A549 (cell line): Measurements from ENCODE around the gene CARD11. TPM values are rescaled to one million over a fixed set of nuclear protein-coding genes. Genes with fewer than 3 reads are reported as not detected.

Experiments
- ATAC-seq, 2 experiments: fragments of 200-7000 bp in 1 of 2; fragments of >200 bp in 1 of 2; cut with Nextera tagmentation in 1 of 2; cut with Tn5 transposase in 1 of 2; 3 replicates each; pipeline versions ENCODE4 v1.8.0 to v1.9.1; 2018 to 2020; ENCODE audit warnings: mild to moderate bottlenecking in 1 of 2, moderate library complexity in 1 of 2
- CTCF ChIA-PET: fragments of 300-600 bp; sonication (Branson Sonifier 250); formaldehyde crosslinking; extraction: SDS; loops from one replicate; lab custom pipeline; 2021; ENCODE audit warnings: antibody characterized with exemption, inconsistent platforms; lab: Yijun Ruan, JAX
- POLR2A ChIA-PET: fragments of 350-600 bp; formaldehyde crosslinking; extraction: SDS; loops from one replicate; lab custom pipeline; 2021; ENCODE audit warnings: antibody characterized with exemption, inconsistent platforms; lab: Yijun Ruan, JAX
- DNase-seq, 2 experiments: peaks; one replicate each; pipeline versions ENCODE4 v3.0.0 to v3.0.0-alpha.2; 2011 to 2016; ENCODE audit warnings: low read depth in 1 of 2, low spot score in 1 of 2
- FAIRE-seq: peaks from 2 replicates; lab custom pipeline; 2011; peaks lifted over from hg19 to GRCh38; lab: Jason Lieb, UNC
- H3K27ac ChIP-seq, 2 experiments: fragments of >200 bp; sonication (Bioruptor Twin); formaldehyde crosslinking; 3 replicates each; pipeline ENCODE4 v1.5.1; 2016 to 2017
- H3K4me1 ChIP-seq: fragments of >200 bp; sonication (Bioruptor Twin); formaldehyde crosslinking; 3 replicates; pipeline ENCODE4 v1.6.1; 2016
- H3K4me2 ChIP-seq: fragments of >200 bp; sonication (Bioruptor Twin); formaldehyde crosslinking; 3 replicates; pipeline ENCODE4 v1.6.1; 2016
- H3K4me3 ChIP-seq: fragments of >200 bp; sonication (Bioruptor Twin); formaldehyde crosslinking; 3 replicates; pipeline ENCODE4 v1.5.1; 2016
- H3K9me3 ChIP-seq: fragments of >200 bp; sonication (Bioruptor Twin); formaldehyde crosslinking; 3 replicates; pipeline ENCODE4 v1.6.1; 2016
- BHLHE40 ChIP-seq: IDR thresholded peaks from 2 replicates; pipeline ENCODE4 v1.6.1; 2012; ENCODE audit warnings: low read depth, low read length, inconsistent platforms
- CEBPB ChIP-seq, 2 experiments: fragments of >200 bp in 1 of 2; sonication (Bioruptor Twin) in 1 of 2; formaldehyde crosslinking in 1 of 2; IDR thresholded peaks; 2 replicates each; pipeline ENCODE4 v1.6.1; 2012 to 2016
- EHMT2 ChIP-seq: fragments of 200-600 bp; sonication (generic); IDR thresholded peaks from 2 replicates; pipeline ENCODE4 v1.6.1; 2016; ENCODE audit warnings: antibody characterized with exemption, low read depth, mild to moderate bottlenecking, moderate library complexity
- ESRRA ChIP-seq: fragments of 150-350 bp; IDR thresholded peaks from 2 replicates; pipeline ENCODE4 v1.6.1; 2014; ENCODE audit warnings: mild to moderate bottlenecking, low read length, borderline replicate concordance
- FOSB ChIP-seq: fragments of 250-450 bp; sonication (Bioruptor Pico); IDR thresholded peaks from 2 replicates; pipeline ENCODE4 v1.5.0; 2020; ENCODE audit warnings: mild to moderate bottlenecking, moderate library complexity
- HDAC2 ChIP-seq: fragments of 200-600 bp; sonication (generic); IDR thresholded peaks from 2 replicates; pipeline ENCODE4 v1.6.1; 2016
- HOXB13 ChIP-seq: fragments of 250-450 bp; sonication (Bioruptor Pico); IDR thresholded peaks from 2 replicates; pipeline ENCODE4 v1.5.0; 2020; ENCODE audit warnings: low read depth, mild to moderate bottlenecking, moderate library complexity
- MAFK ChIP-seq: fragments of 450-650 bp; IDR thresholded peaks from 2 replicates; pipeline ENCODE4 v1.6.1; 2014; ENCODE audit not compliant: partially characterized antibody
- MAZ ChIP-seq: fragments of 150-350 bp; IDR thresholded peaks from 2 replicates; pipeline ENCODE4 v1.6.1; 2014; ENCODE audit warnings: antibody characterized with exemption, low read depth, low read length, borderline replicate concordance
- NFE2L2 ChIP-seq: fragments of 150-350 bp; conservative IDR thresholded peaks from 2 replicates; pipeline ENCODE4 v1.6.1; 2014; ENCODE audit warnings: low read length
- NR3C1 ChIP-seq: fragments of >200 bp; sonication (Bioruptor Twin); formaldehyde crosslinking; IDR thresholded peaks from 3 replicates; pipeline ENCODE4 v1.6.1; 2017
- POLR2A ChIP-seq: IDR thresholded peaks from 2 replicates; pipeline ENCODE4 v1.6.1; 2012; ENCODE audit warnings: mild to moderate bottlenecking, low read length
- RFX5 ChIP-seq: fragments of 450-650 bp; IDR thresholded peaks from 2 replicates; pipeline ENCODE4 v1.7.1; 2014; ENCODE audit warnings: antibody characterized with exemption, mild to moderate bottlenecking, moderate library complexity
- SREBF2 ChIP-seq: fragments of 450-650 bp; IDR thresholded peaks from 2 replicates; pipeline ENCODE4 v1.6.1; 2014; ENCODE audit warnings: mild to moderate bottlenecking, moderate library complexity
- TFCP2L1 ChIP-seq: fragments of 250-450 bp; sonication (Bioruptor Pico); IDR thresholded peaks from 2 replicates; pipeline ENCODE4 v1.5.0; 2021; ENCODE audit warnings: mild to moderate bottlenecking
- WGBS: methylation state at CpG from one replicate; pipeline ENCODE4 v1.1.6; 2017; ENCODE audit errors: missing lambda C conversion rate; 5-methylcytosine and 5-hydroxymethylcytosine counted together
- polyA plus RNA-seq, 4 experiments: library from polyadenylated mRNA; depleted of rRNA in 3 of 4; stranded (reverse); fragments of >200 nt; fragmentation: RNase III in 1 of 4; extraction: RNeasy Plus Mini Kit Qiagen cat#74134 plus additional on column Dnase treatment in 1 of 4; gene quantifications; 2 replicates in 3 of 4; 3 replicates in 1 of 4; pipeline ENCODE4 v1.2.3, GENCODE V29; 2011 to 2017
- TF ChIP-seq, protein P1 (sequence below): IDR thresholded peaks from 2 replicates; pipeline ENCODE4 v1.6.1; 2012
- TF ChIP-seq, protein P2 (sequence below): fragments of 150-350 bp; IDR thresholded peaks from 2 replicates; pipeline ENCODE4 v1.6.1; 2014; ENCODE audit warnings: low read depth, mild to moderate bottlenecking, low read length
- TF ChIP-seq, protein P3 (sequence below): fragments of 250-450 bp; sonication (Bioruptor Pico); IDR thresholded peaks from 2 replicates; pipeline ENCODE4 v1.5.0; 2021; ENCODE audit warnings: mild to moderate bottlenecking, moderate library complexity, borderline replicate concordance
- TF ChIP-seq, protein P4 (sequence below): fragments of 200-600 bp; sonication (generic); IDR thresholded peaks from 2 replicates; pipeline ENCODE4 v1.6.1; 2016; ENCODE audit warnings: antibody characterized with exemption, mild to moderate bottlenecking, moderate library complexity

CARD11 gene
- polyA plus RNA-seq, 2 of the 4 experiments (the other 2 are of a cell fraction) = 0.48 to 1.1 TPM

DNA sequence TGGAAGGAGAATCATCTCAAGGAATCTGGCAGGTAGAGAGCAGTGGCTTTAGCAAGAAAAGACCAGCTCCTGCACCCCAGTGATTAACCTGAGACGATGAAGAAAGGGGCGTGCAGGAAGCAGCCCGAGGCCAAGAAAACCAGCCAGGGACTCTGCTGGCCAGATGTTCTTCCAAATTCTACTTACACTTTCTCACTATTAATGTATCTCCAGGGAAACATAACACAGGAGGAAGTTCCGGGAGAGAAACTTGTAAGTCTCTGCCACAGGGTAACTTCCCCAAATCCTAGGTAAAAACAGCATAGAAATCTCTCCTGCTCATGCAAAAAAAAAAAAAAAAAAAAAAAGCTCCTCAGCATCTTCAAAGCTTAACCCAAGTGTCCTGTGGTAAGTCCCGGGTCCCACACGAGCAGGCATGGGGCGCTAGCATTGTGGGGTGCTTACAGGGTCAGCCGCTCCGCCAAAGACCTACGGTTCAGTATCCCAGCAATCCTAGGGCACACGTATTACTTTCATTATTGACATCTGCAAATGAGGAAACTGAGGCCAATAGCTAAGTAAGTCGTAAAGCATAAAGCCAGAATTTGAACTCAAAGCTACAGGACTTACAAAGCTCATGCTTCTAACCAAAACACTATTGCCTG lies 102.3 kb downstream of the CARD11 start:
- Histone ChIP-seq H3K4me3 (no peak overlapping the region), H3K4me1 (no peaks in the 10 kb centered on the region), H3K27ac (no peak overlapping the region), H3K9me3 (no peaks in the 10 kb centered on the region), H3K4me2 (no peak overlapping the region)
- no peak for DNase-seq
- no peak for TF ChIP-seq HDAC2
- no peak for TF ChIP-seq SREBF2
- no peak for TF ChIP-seq ESRRA
- no peak for TF ChIP-seq FOSB (CRISPR knock-in tag)
- TF ChIP-seq, protein P1, sequence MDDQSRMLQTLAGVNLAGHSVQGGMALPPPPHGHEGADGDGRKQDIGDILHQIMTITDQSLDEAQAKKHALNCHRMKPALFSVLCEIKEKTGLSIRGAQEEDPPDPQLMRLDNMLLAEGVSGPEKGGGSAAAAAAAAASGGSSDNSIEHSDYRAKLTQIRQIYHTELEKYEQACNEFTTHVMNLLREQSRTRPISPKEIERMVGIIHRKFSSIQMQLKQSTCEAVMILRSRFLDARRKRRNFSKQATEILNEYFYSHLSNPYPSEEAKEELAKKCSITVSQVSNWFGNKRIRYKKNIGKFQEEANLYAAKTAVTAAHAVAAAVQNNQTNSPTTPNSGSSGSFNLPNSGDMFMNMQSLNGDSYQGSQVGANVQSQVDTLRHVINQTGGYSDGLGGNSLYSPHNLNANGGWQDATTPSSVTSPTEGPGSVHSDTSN = no peak
- TF ChIP-seq NR3C1 = no peak
- CTCF ChIA-PET = interaction anchor here (0.7 to 1.3 kb wide), 3 partner anchors 11 to 149 kb away, joined by 3 to 5 read pairs (median 4); no protein-coding TSS in a partner anchor
- POLR2A ChIA-PET = no interaction called here
- no peak for ATAC-seq
- 68% methylated on average over 12 of the region's 12 CpGs for WGBS
- no peak for FAIRE-seq

DNA sequence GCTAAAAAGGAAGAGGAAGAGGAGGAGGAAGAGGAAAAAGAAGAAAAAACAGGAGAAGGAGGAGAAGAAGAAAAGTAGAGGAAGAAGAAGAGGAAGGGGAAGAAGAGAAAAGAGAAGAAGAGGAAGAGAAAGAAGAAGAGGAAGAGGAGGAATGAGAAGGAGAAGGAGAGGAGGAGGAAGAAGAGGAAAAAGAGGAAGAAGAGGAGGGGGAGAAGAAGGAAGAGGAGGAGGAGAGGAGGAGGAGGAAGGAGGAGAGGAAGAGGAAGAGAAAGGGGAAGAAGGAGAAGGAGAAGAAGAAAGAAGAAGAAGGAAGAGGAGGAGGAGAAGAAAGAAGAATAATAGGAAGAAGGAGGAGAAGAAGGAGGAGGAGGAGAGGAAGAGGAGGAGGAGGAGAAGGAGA lies 103.2 kb downstream of the CARD11 start:
- POLR2A ChIA-PET = no interaction called here
- TF ChIP-seq RFX5 = no peak
- no peak for TF ChIP-seq HDAC2

DNA sequence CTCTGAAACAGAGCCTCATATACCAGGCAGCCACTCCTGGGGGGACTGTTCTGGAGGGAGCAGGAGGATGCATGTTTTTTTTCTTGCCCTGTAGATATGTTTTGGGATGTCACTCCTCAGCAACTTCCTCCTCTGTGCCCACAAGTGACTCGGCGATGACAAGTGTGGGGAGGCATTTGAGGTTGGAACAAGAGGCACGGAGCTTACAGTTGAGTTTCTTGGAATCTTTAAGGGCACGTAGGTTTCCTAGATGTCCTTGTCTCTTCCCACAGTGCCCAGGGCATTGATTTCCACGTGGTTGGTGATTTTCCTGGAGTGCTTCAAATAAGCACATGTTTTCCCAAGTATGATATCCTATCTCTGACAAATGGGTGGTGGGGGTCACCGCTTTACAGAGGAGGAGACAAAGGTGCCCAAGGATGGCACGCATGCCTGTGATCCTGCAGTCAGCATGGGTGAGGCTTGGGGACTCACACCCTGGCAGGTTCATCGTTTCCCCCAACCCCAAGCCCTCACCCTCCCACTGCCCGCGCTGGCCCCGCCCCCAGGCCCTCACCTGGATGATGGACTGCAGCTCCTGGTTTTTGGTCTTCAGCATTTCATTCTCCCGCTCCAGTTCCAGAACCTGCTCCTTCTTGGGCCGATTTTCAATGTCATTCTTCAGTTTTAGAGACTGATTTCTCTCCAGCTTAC lies 104.3 kb downstream of the CARD11 start:
- WGBS = 53% methylated on average over 13 of the region's 13 CpGs
- Histone ChIP-seq H3K27ac (no peak overlapping the region), H3K4me1 (peaks cover 6% of the 10 kb centered on the region), H3K9me3 (no peaks in the 10 kb centered on the region), H3K4me2 (no peak overlapping the region), H3K4me3 (no peak overlapping the region)
- ChIA-PET POLR2A (no interaction called here), CTCF (interaction anchor here (1.0 kb wide), 1 partner anchor 58 kb away, joined by 3 read pairs; no protein-coding TSS in a partner anchor)
- FAIRE-seq (no peak), ATAC-seq (no peak), DNase-seq (no peak)
- TF ChIP-seq MAFK = no peak
- TF ChIP-seq, protein P2, sequence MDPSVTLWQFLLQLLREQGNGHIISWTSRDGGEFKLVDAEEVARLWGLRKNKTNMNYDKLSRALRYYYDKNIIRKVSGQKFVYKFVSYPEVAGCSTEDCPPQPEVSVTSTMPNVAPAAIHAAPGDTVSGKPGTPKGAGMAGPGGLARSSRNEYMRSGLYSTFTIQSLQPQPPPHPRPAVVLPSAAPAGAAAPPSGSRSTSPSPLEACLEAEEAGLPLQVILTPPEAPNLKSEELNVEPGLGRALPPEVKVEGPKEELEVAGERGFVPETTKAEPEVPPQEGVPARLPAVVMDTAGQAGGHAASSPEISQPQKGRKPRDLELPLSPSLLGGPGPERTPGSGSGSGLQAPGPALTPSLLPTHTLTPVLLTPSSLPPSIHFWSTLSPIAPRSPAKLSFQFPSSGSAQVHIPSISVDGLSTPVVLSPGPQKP = no peak
- no peak for TF ChIP-seq POLR2A

More for the DNA sequence above, 103.2 kb downstream of the CARD11 start:
- Histone ChIP-seq H3K4me1 (no peaks in the 10 kb centered on the region), H3K27ac (no peak overlapping the region), H3K4me3 (no peak overlapping the region), H3K4me2 (no peak overlapping the region), H3K9me3 (no peaks in the 10 kb centered on the region)
- CTCF ChIA-PET = interaction anchor here (0.7 to 1.3 kb wide), 2 partner anchors 12 to 15 kb away, joined by 3 to 5 read pairs; no protein-coding TSS in a partner anchor
- FAIRE-seq (no peak), ATAC-seq (no peak), DNase-seq (no peak)

DNA sequence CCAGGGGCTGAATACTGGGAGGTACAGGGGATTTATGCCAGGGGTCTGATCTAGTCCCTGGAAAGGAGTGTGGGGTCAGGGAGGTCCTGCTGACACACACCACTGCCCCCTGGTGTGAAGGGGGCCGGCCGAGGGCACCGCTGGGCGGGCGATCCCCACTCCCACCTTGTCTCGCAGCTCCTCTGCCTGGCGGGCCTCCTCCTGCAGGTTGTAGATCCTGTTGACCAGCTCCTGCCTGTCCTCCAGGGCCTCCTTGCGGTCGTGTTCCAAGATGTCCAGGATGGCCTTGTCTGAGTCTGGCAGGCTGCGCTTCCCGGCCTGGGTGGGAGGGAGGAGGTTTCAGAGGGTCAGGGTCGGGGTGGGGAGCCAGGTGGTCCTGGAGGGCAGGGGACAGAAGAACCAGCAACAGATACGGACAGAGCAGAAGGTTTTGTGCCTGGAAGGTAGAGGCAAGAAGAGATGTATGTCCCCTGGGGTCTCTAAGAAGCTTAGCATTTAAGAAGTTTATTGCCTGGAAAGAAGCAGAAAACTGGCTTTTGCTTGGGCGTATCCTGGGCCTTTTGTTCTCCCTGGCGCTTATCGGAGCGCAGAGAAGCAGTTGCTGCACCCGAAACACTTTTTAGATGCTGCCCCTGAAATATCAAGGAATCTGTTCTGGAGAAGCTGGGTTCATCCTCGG lies 105.0 kb downstream of the CARD11 start:
- DNase-seq (no peak), FAIRE-seq (no peak), ATAC-seq (no peak)
- Histone ChIP-seq H3K9me3 (no peaks in the 10 kb centered on the region), H3K4me1 (peaks cover 13% of the 10 kb centered on the region), H3K4me2 (no peak overlapping the region), H3K4me3 (no peak overlapping the region), H3K27ac (no peak overlapping the region; a peak in 1 of 6 replicates)
- 69% methylated on average over 10 of the region's 19 CpGs for WGBS
- ChIA-PET POLR2A (no interaction called here), CTCF (interaction anchor here (1.0 to 1.4 kb wide), 5 partner anchors 26 to 302 kb away, joined by 3 to 6 read pairs (median 3); no protein-coding TSS in a partner anchor)
- no peak for TF ChIP-seq HDAC2
- no peak for TF ChIP-seq FOSB (CRISPR knock-in tag)
- no peak for TF ChIP-seq BHLHE40
- TF ChIP-seq MAZ = no peak
- no peak for TF ChIP-seq NFE2L2
- TF ChIP-seq HOXB13 (CRISPR knock-in tag) = no peak
- no peak for TF ChIP-seq TFCP2L1
- TF ChIP-seq, protein P3, sequence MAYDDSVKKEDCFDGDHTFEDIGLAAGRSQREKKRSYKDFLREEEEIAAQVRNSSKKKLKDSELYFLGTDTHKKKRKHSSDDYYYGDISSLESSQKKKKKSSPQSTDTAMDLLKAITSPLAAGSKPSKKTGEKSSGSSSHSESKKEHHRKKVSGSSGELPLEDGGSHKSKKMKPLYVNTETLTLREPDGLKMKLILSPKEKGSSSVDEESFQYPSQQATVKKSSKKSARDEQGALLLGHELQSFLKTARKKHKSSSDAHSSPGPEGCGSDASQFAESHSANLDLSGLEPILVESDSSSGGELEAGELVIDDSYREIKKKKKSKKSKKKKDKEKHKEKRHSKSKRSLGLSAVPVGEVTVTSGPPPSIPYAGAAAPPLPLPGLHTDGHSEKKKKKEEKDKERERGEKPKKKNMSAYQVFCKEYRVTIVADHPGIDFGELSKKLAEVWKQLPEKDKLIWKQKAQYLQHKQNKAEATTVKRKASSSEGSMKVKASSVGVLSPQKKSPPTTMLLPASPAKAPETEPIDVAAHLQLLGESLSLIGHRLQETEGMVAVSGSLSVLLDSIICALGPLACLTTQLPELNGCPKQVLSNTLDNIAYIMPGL (CRISPR knock-in tag) = no peak
- no peak for TF ChIP-seq RFX5
- no peak for TF ChIP-seq EHMT2
- TF ChIP-seq CEBPB (IDR thresholded peaks at IDR 0.05) = no peak
- TF ChIP-seq MAFK = no peak
- TF ChIP-seq, protein P4, sequence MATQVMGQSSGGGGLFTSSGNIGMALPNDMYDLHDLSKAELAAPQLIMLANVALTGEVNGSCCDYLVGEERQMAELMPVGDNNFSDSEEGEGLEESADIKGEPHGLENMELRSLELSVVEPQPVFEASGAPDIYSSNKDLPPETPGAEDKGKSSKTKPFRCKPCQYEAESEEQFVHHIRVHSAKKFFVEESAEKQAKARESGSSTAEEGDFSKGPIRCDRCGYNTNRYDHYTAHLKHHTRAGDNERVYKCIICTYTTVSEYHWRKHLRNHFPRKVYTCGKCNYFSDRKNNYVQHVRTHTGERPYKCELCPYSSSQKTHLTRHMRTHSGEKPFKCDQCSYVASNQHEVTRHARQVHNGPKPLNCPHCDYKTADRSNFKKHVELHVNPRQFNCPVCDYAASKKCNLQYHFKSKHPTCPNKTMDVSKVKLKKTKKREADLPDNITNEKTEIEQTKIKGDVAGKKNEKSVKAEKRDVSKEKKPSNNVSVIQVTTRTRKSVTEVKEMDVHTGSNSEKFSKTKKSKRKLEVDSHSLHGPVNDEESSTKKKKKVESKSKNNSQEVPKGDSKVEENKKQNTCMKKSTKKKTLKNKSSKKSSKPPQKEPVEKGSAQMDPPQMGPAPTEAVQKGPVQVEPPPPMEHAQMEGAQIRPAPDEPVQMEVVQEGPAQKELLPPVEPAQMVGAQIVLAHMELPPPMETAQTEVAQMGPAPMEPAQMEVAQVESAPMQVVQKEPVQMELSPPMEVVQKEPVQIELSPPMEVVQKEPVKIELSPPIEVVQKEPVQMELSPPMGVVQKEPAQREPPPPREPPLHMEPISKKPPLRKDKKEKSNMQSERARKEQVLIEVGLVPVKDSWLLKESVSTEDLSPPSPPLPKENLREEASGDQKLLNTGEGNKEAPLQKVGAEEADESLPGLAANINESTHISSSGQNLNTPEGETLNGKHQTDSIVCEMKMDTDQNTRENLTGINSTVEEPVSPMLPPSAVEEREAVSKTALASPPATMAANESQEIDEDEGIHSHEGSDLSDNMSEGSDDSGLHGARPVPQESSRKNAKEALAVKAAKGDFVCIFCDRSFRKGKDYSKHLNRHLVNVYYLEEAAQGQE = no peak
